Fibroblast of mammary gland (primary cell): ENCODE measurements around the gene JPT2.
A peak's percentile ranks its signal among the peaks of the same experiment; 100 is the strongest.

Experiments
- DNase-seq: peaks from one replicate; pipeline ENCODE4 v3.0.0-alpha.2; 2010; ENCODE audit warnings: low read depth
- H3K4me3 ChIP-seq: 2 replicates; pipeline ENCODE4 v1.5.1; 2011; ENCODE audit warnings: low read depth, mild to moderate bottlenecking, low read length, moderate library complexity; ENCODE audit not compliant: control insufficient read depth
- CTCF ChIP-seq: conservative IDR thresholded peaks from 2 replicates; pipeline ENCODE4 v1.5.1; 2011; ENCODE audit warnings: low read depth, low read length, inconsistent platforms; ENCODE audit not compliant: control insufficient read depth, insufficient read depth

JPT2 gene

GRCh38 chr16:1673424-1674151 is 4.5 kb upstream of the JPT2 start:
- no peak for TF ChIP-seq CTCF
- no peak overlapping the region for H3K4me3 ChIP-seq
- DNase-seq, result no peak

GRCh38 chr16:1674306-1674705 is 3.8 kb upstream of the JPT2 start:
- H3K4me3 ChIP-seq, result no peak overlapping the region
- no peak for DNase-seq
- TF ChIP-seq CTCF, result no peak

GRCh38 chr16:1674751-1675664 is 3.1 kb upstream of the JPT2 start:
- TF ChIP-seq CTCF, result no peak

GRCh38 chr16:1676661-1677060 is 1.4 kb upstream of the JPT2 start:
- DNase-seq, result no peak
- H3K4me3 ChIP-seq, result no peak overlapping the region
- TF ChIP-seq CTCF, result no peak

More at GRCh38 chr16:1674751-1675664, 3.1 kb upstream of the JPT2 start:
- peak; percentile 58 for DNase-seq
- no peak overlapping the region for H3K4me3 ChIP-seq

GRCh38 chr16:1677339-1677738 is 740 bp upstream of the JPT2 start:
- DNase-seq, result no peak
- H3K4me3 ChIP-seq, result no peak overlapping the region
- no peak for TF ChIP-seq CTCF

- DNase-seq, result peak; percentile 38
- H3K4me3 ChIP-seq, result peak overlapping the region; percentile 76
- peak; percentile 1 for TF ChIP-seq CTCF
Measured at GRCh38 chr16:1678500-1679098, 520 bp downstream of the JPT2 start.
